Adrenal gland (tissue), 5 donors: ENCODE measurements around the gene PMF1.

Experiments used
- CTCF ChIP-seq, 6 experiments: fragments of 450-650 bp in 4 of 6; fragments of 200-600 bp in 2 of 6; sonication (generic) in 1 of 6; IDR thresholded peaks; 1 replicate in 5 of 6; 2 replicates in 1 of 6; pipeline versions ENCODE4 v1.5.1 to v1.8.0; 2016 to 2021; ENCODE audit warnings: antibody characterized with exemption in 6 of 6, mild to moderate bottlenecking in 2 of 6, moderate library complexity in 1 of 6
- POLR2A ChIP-seq, 2 donors: fragments of 450-650 bp; IDR thresholded peaks; one replicate each; pipeline ENCODE4 v1.6.1; 2017; ENCODE audit warnings: antibody characterized with exemption in 2 of 2, mild to moderate bottlenecking in 2 of 2, moderate library complexity in 1 of 2
- donor health status: DM: no; HTN: no; CAD: no.

- TF ChIP-seq CTCF (IDR thresholded peaks at IDR 0.05) (peak; percentile 28 to 68 (median 54)), POLR2A (IDR thresholded peaks at IDR 0.05) (peak; percentile 21 to 65)
Observed at GRCh38 chr1:156193488-156194299, 19.1 kb upstream of the PMF1 start, which contains the start of gene SLC25A44.
